GM12873 (cell line): ENCODE measurements around the gene PTPRN.

ENCODE experiments used
- TF ChIP-seq, protein P1 (sequence below): IDR thresholded peaks from 2 replicates; pipeline ENCODE4 v1.5.1; 2012; ENCODE audit warnings: low read depth, mild to moderate bottlenecking, moderate library complexity, low read length, control low read depth; ENCODE audit not compliant: insufficient read depth; ENCODE audit errors: missing control alignments

PTPRN gene

DNA sequence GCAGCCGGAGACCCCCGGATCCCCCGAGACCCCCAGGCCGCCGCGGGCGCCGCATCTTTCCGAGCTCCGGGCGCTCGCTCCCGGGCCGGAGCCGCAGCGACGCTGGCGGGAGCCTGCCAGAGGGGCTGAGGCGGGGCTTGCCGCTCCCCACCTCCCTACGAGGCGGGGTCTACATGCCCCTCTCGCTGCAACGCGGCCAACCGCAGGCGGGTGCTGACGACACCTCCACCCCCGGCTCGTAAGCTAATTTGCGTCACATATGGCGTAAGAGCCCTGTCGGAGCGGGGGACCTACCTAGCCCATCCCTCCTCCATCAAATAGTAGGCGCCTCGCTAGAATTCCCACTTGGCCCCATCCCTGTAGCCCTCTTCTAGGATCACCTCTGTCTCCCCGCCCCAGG lies at the start of gene PTPRN:
Gene PTPRN, minus strand, starts transcription at position 124 of the 400 bp plus-strand sequence. Its CDS starts 69 bp downstream, at position 55.
- TF ChIP-seq, protein P1, sequence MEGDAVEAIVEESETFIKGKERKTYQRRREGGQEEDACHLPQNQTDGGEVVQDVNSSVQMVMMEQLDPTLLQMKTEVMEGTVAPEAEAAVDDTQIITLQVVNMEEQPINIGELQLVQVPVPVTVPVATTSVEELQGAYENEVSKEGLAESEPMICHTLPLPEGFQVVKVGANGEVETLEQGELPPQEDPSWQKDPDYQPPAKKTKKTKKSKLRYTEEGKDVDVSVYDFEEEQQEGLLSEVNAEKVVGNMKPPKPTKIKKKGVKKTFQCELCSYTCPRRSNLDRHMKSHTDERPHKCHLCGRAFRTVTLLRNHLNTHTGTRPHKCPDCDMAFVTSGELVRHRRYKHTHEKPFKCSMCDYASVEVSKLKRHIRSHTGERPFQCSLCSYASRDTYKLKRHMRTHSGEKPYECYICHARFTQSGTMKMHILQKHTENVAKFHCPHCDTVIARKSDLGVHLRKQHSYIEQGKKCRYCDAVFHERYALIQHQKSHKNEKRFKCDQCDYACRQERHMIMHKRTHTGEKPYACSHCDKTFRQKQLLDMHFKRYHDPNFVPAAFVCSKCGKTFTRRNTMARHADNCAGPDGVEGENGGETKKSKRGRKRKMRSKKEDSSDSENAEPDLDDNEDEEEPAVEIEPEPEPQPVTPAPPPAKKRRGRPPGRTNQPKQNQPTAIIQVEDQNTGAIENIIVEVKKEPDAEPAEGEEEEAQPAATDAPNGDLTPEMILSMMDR: no peak

GRCh38 chr2:219358170-219359075 lies 49.2 kb upstream of the PTPRN start:
- TF ChIP-seq, protein P1: no peak

DNA sequence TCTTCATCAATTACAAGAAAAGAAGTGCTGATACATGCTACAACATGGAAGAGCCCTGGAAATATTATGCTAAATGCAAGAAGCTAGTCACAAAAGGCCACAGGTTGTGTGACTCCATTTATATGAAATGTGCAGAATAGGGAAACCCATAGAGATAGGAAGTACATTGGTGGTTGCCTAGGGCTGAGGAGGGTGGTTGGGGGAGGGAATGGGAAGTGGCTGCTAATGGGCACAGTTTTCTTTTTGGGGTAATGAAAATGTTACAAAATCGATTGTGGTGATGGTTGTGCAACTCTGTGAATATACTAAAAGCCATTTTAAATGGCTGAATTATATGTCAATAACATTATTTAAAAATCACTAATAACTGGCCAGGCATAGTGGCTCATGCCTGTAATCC lies 47.6 kb upstream of the PTPRN start:
- TF ChIP-seq, protein P1: no peak

DNA sequence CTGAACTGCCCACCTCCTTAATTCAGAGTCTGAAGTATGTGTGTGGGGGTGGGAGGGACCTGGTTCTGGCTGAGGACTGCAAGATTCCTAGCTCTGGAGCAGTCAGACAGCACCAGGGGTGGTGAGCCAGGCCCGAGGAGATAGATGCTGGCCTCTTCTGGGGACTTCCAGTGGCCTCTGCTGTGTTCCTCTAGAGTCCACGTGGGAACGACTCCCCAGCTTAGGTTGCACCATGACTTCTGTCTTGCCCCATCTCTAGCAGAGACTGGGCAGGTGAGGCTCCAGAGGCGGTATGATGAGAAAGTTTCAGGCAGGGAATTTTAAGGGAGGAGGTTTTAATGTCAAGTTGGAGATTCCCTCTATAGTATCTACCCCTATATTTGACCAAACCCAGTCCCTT lies 45.4 kb upstream of the PTPRN start:
- TF ChIP-seq, protein P1: no peak

DNA sequence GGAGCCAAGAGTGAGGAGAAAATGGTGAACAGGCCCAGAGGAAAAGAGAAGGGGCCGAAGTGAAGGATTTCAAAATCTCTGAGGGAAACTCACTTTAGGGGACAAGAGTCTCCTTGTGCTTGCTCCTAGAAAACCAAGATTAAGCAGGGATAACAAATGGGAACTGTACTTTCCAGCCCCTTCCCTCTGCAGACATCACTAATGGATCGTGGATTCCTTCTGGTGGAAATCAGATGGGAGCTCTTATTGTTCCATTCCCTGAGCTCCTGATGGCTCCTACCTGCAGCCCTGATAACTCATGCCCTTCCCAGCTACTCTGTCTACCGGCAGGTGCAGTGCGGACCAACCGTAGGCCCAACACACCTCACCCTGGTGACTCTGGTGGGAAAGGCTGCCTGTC lies 43.9 kb upstream of the PTPRN start:
- TF ChIP-seq, protein P1: no peak

DNA sequence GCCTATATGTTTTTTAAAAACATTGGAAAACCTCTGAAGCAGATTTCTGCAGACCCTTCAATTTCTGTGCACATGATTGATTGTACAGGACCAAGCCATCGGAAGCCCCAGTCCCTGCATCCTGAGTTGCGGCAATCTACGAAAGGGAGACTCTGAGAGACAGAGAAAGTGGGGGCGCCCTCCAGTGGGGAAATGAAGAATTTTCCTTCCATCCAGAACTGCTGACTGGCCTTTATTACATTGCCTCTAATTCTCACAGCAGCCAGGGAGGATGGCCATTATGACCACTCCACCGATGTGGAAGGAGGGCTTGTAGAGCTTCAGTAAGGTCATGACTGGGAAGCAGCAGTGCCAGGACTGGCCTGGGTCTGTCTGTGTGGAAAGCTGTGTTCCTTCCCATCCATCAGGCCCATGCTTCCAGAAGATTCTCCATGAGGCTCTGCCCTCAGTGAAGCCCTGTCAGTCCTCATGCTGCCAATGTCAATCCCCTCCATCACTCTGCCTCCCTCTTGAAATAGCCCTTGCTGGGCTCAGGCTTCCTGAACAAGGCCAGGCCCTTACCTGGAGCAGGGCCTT lies 43.3 kb upstream of the PTPRN start:
- TF ChIP-seq, protein P1: peak; percentile 81

DNA sequence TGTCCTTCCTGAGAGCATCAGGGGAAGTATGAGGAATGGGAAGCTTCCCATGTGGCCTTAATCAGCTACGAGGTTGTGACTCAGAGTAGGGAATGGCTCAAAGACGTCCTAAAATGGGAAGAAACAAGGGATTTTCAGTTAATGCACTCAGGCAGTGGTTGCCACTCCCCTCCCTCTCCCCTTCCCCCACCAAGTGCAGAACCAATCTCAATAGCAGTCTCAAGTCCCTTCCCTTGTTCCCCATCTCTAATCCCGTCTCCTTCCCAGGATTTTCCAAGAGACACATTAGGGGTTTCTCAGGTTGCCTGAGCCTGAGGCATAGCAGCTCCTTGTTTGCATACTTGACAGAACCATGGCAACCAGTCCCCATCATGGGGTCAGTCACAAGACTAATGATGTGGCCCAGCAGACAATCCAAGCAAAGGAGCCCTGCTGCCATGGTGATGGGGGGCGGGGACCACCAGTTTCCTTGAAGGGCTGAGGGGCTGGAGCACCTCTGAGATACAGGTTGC lies 41.6 kb upstream of the PTPRN start:
- TF ChIP-seq, protein P1: no peak
